GM19372 (cell line): ENCODE results near the gene GPR142.

ENCODE experiments used
- ATAC-seq: cut with Tn5 transposase; IDR thresholded peaks from one replicate; pipeline ENCODE4 v1.9.1; 2021; ENCODE audit warnings: mild to moderate bottlenecking, low read depth, moderate library complexity; ENCODE audit not compliant: unreplicated experiment

The GPR142 gene

DNA sequence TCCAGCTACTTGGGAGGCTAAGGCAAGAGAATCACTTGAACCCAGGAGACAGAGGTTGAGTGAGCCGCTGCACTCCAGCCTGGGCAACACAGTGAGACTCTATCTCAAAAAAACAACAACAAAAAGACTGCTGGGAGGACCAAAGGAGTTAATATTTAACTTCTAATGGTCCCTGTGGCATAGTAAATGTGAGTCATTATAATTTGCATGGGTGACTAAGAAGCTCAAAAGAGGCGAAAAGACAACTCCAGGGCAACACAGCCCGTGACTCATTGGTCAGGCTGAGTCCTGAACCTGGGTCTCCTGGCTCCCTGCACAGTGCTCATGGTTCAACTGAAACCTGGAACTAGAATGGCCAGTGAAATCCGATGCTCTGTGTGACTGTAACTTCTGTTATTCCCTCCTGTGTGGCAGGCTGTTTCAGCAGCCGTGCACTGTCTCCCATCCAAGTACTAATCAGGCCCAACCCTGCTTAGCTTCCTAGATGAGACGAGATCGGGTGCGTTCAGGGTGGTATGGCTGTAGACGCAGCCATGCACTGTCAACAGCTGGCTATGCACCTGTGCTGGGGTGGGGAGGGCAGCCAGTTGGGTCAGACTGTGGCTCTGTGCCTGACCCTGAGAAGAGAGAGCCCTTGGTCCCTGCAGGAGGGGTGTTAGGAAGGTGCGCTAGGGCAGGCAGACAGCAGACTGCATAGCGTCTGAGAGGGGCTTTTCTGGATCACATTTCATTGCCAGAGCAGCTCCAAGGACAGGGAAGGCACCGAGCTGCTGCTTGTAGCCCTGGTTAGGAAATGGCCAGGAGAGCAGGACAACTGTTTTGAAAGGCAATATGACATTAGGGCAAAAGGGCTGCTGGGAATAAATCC lies 50.1 kb downstream of the GPR142 start:
- ATAC-seq, result no peak

- no peak for ATAC-seq
These were observed 52.7 kb downstream of the GPR142 start for GRCh38 chr17:74419928-74420411.
